ENCODE measurements around the gene DIS3L2.
"Not testable (repeated sequence)": the region's sequence is repeated elsewhere in the genome, so short reads cannot be mapped to it uniquely, and the experiment has no call there.

Gene DIS3L2

DNA sequence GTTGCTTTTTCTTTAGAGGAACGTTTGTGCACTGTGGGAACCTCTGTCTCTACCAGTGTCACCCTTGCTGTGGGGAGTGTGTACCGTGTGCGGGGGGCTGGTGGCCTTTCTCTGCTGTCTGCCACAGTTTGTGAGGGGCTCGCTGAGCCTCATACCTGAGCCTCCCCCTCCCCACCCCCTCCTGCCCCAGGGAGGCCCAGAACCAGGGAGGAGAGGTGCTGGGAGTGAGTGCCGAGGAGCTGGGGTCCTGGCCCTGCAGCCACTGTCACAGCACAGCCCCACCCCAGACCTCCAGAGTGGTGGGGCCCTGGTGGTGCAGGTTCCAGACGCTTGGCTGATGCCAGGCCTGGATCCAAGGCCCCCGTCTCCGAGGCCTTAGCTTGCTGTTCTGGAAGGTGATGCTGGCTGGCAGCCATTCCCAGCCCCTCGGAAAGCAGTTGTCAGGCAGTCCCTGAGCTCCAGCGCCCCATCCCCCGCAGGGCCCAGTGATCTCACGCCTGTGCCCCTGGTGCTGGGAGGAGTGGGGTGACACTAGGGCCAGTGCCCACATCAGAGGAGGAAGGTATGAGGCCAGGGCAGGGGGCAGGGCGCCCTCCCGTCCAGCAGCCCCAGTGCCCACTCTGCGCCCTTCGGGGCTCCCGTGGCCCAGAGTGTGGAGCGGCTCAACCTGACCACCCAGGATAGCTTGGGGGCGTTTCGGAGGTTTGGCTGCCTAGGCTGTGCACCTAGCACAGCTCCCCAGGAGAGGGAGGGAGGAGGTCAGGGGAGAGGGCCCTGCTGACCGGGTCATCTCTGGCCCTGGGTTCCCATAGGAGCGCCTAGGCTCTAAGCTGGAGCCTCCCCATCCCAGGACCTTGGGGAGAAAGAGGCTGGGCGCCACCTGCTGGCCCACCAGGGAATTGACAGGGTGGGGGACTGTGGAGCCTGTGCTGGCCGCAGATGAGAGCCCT lies 364.1 kb downstream of the DIS3L2 start:
- DNase-seq (ENCODE audit: extremely low read depth, insufficient read length): no peak
- no peaks in the 10 kb centered on the region for H3K27me3 ChIP-seq (replicated peaks; ENCODE audit: control insufficient read depth, insufficient read depth, low read length)
- H3K4me3 ChIP-seq (replicated peaks; ENCODE audit: low read depth, low read length): no peak overlapping the region
- no peaks in the 10 kb centered on the region for H3K36me3 ChIP-seq (ENCODE audit: control insufficient read depth, insufficient read depth, low read length)
- peak; percentile 42 for TF ChIP-seq CTCF (IDR thresholded peaks at IDR 0.05; ENCODE audit: insufficient read depth, low read length, poor library complexity, severe bottlenecking)

GRCh38 chr2:232326274-232327104 lies 365.0 kb downstream of the DIS3L2 start:
- not testable (repeated sequence) for H3K36me3 ChIP-seq (ENCODE audit: control insufficient read depth, insufficient read depth, low read length); DNase-seq (ENCODE audit: extremely low read depth, insufficient read length); H3K27me3 ChIP-seq (replicated peaks; ENCODE audit: control insufficient read depth, insufficient read depth, low read length); H3K4me3 ChIP-seq (replicated peaks; ENCODE audit: low read depth, low read length)

GRCh38 chr2:232327105-232328031 lies 365.9 kb downstream of the DIS3L2 start:
- peak; percentile 88 for TF ChIP-seq CTCF (IDR thresholded peaks at IDR 0.05; ENCODE audit: insufficient read depth, low read length, poor library complexity, severe bottlenecking)
- peak; percentile 71 for DNase-seq (ENCODE audit: extremely low read depth, insufficient read length)
- H3K27me3 ChIP-seq (replicated peaks; ENCODE audit: control insufficient read depth, insufficient read depth, low read length): no peaks in the 10 kb centered on the region
- no peaks in the 10 kb centered on the region for H3K36me3 ChIP-seq (ENCODE audit: control insufficient read depth, insufficient read depth, low read length)
- H3K4me3 ChIP-seq (replicated peaks; ENCODE audit: low read depth, low read length): no peak overlapping the region

- no peak for DNase-seq (ENCODE audit: extremely low read depth, insufficient read length)
- no peaks in the 10 kb centered on the region for H3K36me3 ChIP-seq (ENCODE audit: control insufficient read depth, insufficient read depth, low read length)
- H3K4me3 ChIP-seq (replicated peaks; ENCODE audit: low read depth, low read length): no peak overlapping the region
- peak; percentile 19 for TF ChIP-seq CTCF (IDR thresholded peaks at IDR 0.05; ENCODE audit: insufficient read depth, low read length, poor library complexity, severe bottlenecking)
- H3K27me3 ChIP-seq (replicated peaks; ENCODE audit: control insufficient read depth, insufficient read depth, low read length): no peaks in the 10 kb centered on the region
Observed at GRCh38 chr2:232328032-232328422, 366.5 kb downstream of the DIS3L2 start.

DNA sequence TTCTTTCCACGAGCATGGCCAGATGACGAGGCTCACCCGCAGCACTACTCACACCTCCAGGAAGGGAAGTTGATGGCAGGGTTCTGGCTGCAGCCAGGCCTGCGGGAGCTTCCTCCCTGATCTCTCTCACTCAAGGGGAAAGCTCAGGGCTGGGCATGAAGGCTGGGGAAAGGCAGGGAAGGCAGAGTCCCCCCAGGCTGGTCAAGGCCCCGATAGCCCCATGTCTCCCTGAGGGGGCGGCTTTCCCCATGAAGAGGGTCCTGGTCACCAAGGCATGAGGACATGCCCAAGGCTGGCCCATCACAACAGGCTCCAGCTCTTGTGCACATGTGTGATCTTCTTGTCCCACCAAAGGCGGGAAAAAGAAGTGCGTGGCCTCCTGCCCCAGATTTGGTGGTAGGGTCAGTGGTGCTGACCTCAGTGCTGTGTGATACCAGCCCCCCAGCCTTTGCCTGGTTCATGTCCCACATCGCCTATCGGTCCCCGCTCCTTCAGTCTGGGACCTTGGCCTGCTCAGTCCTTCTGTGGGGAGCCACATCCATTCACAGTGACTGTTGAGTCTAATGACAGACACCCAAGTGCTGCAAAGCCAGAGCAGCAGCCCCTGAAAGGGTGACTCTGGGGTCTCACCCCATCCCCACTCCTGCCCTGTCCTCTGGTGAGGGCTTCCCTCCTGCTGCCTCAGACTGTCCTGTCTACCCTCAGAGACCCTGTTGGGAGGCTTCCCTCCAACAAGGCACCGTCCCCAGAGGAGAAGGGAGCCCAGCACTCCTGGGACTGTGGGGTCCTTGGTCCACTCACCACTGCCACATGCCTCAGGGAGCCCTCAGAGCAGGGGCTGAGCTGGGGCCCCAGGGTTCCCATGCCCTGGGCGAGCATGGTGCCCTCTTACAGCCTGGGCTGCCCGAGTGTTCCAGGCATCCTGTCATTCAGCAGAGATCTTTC lies 367.3 kb downstream of the DIS3L2 start:
- no peak for TF ChIP-seq CTCF (IDR thresholded peaks at IDR 0.05; ENCODE audit: insufficient read depth, low read length, poor library complexity, severe bottlenecking)
- Histone ChIP-seq H3K27me3 (replicated peaks; ENCODE audit: control insufficient read depth, insufficient read depth, low read length) (no peaks in the 10 kb centered on the region), H3K36me3 (ENCODE audit: control insufficient read depth, insufficient read depth, low read length) (no peaks in the 10 kb centered on the region), H3K4me3 (replicated peaks; ENCODE audit: low read depth, low read length) (no peak overlapping the region)
- DNase-seq (ENCODE audit: extremely low read depth, insufficient read length): no peak

Data from GM06990 (cell line).